HCT116 (cell line): ENCODE results near the gene IGF2BP1. TPM values are rescaled to one million over a fixed set of nuclear protein-coding genes. Genes with fewer than 3 reads are reported as not detected.

ENCODE experiments used
- ATAC-seq: fragments of 200-7000 bp; cut with Tn5 transposase; 2 replicates; pipeline ENCODE4 v1.9.1; 2020; ENCODE audit warnings: mild to moderate bottlenecking, moderate library complexity
- BruUV-seq: library from RNA; stranded (reverse); fragments of 400-500 nt; replicated peaks from 2 replicates; lab custom pipeline; 2021; lab: Mats Ljungman, UMichigan
- CTCF ChIA-PET: fragments of 300-600 bp; sonication (Branson Sonifier 250); formaldehyde crosslinking; loops from one replicate; lab custom pipeline; 2021; ENCODE audit warnings: antibody characterized with exemption; lab: Charles Lee
- POLR2A ChIA-PET: fragments of 300-600, 350-600 bp; sonication (Branson Sonifier 250); formaldehyde crosslinking; loops from one replicate; lab custom pipeline; 2021; ENCODE audit warnings: antibody characterized with exemption; lab: Charles Lee
- RAD21 ChIA-PET, 2 experiments: fragments of 300-600 bp; sonication (Branson Sonifier 250); formaldehyde crosslinking; loops; one replicate each; lab custom pipeline; 2023; ENCODE audit warnings: low total read pairs in 2 of 2; ENCODE audit not compliant: uncharacterized antibody in 2 of 2, unreplicated experiment in 2 of 2, low non-redundant PET in 1 of 2; lab: Charles Lee
- DNase-seq: peaks from one replicate; pipeline ENCODE4 v3.0.0-alpha.2; 2010; ENCODE audit warnings: low read depth, low spot score
- H2AFZ ChIP-seq: fragments of 200-600 bp; shearing (Covaris generic), sonication (generic); 2 replicates; pipeline ENCODE4 v1.6.1; 2017; ENCODE audit warnings: low read depth, mixed run types, mixed read lengths, antibody characterized with exemption, low read length; ENCODE audit not compliant: poor library complexity, severe bottlenecking
- H3K27ac ChIP-seq: 2 replicates; pipeline ENCODE4 v1.5.1; 2012; ENCODE audit warnings: low read depth, low read length
- H3K27me3 ChIP-seq: fragments of 200-600 bp; sonication (generic); 2 replicates; pipeline ENCODE4 v1.6.1; 2016; ENCODE audit warnings: mixed run types, low read length, mixed read lengths; ENCODE audit not compliant: insufficient read depth
- H3K36me3 ChIP-seq, 2 experiments: fragments of 200-500 bp in 1 of 2; fragments of 200-600 bp in 1 of 2; sonication (Bioruptor generic) in 1 of 2; sonication (generic) in 1 of 2; 2 replicates each; pipeline versions ENCODE4 v1.5.1 to v1.6.1; 2014 to 2016; ENCODE audit warnings: low read length in 2 of 2, inconsistent platforms in 1 of 2, mixed read lengths in 1 of 2, mixed run types in 1 of 2; ENCODE audit not compliant: insufficient read depth in 2 of 2, control insufficient read depth in 1 of 2
- H3K4me1 ChIP-seq, 2 experiments: fragments of 200-600 bp in 1 of 2; sonication (generic) in 1 of 2; 2 replicates each; pipeline versions ENCODE4 v1.5.1 to v1.6.1; 2012 to 2017; ENCODE audit warnings: low read length in 2 of 2, inconsistent platforms in 1 of 2, mild to moderate bottlenecking in 1 of 2, mixed read lengths in 1 of 2, mixed run types in 1 of 2, moderate library complexity in 1 of 2; ENCODE audit not compliant: insufficient read depth in 2 of 2, control insufficient read depth in 1 of 2
- H3K4me2 ChIP-seq: fragments of 200-600 bp; sonication (generic); 2 replicates; pipeline ENCODE4 v1.6.1; 2017; ENCODE audit warnings: mixed run types, low read length, mixed read lengths
- H3K4me3 ChIP-seq, 2 experiments: fragments of 200-600 bp in 1 of 2; sonication (generic) in 1 of 2; replicated peaks in 1 of 2; 2 replicates each; pipeline ENCODE4 v1.5.1; 2011 to 2016; ENCODE audit warnings: low read length in 2 of 2, control low read depth in 1 of 2, low read depth in 1 of 2, mild to moderate bottlenecking in 1 of 2, mixed read lengths in 1 of 2, mixed run types in 1 of 2
- H3K79me2 ChIP-seq: fragments of 200-600 bp; sonication (generic); 2 replicates; pipeline ENCODE4 v1.6.1; 2017; ENCODE audit warnings: mild to moderate bottlenecking, mixed run types, low read length, moderate library complexity, mixed read lengths; ENCODE audit not compliant: insufficient read depth
- H3K9ac ChIP-seq: fragments of 200-600 bp; sonication (generic); 2 replicates; pipeline ENCODE4 v1.6.1; 2016; ENCODE audit warnings: low read length, mixed read lengths
- H3K9me2 ChIP-seq: fragments of 200-600 bp; sonication (generic), shearing (Covaris generic); 2 replicates; pipeline ENCODE4 v1.6.1; 2017; ENCODE audit warnings: mixed run types, mild to moderate bottlenecking, moderate library complexity; ENCODE audit not compliant: insufficient read depth
- H3K9me3 ChIP-seq, 2 experiments: fragments of 200-500 bp in 1 of 2; fragments of 200-600 bp in 1 of 2; sonication (Bioruptor generic) in 1 of 2; sonication (generic) in 1 of 2; 2 replicates each; pipeline ENCODE4 v1.6.1; 2014 to 2017; ENCODE audit warnings: low read length in 2 of 2, mixed read lengths in 2 of 2, inconsistent platforms in 1 of 2, low read depth in 1 of 2, mild to moderate bottlenecking in 1 of 2, mixed run types in 1 of 2, moderate library complexity in 1 of 2; ENCODE audit not compliant: control insufficient read depth in 1 of 2, insufficient read depth in 1 of 2
- H4K20me1 ChIP-seq: fragments of 200-600 bp; sonication (generic), shearing (Covaris generic); 2 replicates; pipeline ENCODE4 v1.6.1; 2017; ENCODE audit warnings: mixed run types, mild to moderate bottlenecking, moderate library complexity; ENCODE audit not compliant: insufficient read depth
- CTCF ChIP-seq, 3 experiments: fragments of 200-600 bp in 1 of 3; sonication (generic) in 1 of 3; IDR thresholded peaks in 2 of 3; conservative IDR thresholded peaks in 1 of 3; 2 replicates each; pipeline ENCODE4 v1.5.1; 2012 to 2017; ENCODE audit warnings: low read depth in 2 of 3, low read length in 2 of 3, antibody characterized with exemption in 1 of 3, borderline replicate concordance in 1 of 3, control low read depth in 1 of 3, mild to moderate bottlenecking in 1 of 3, mixed read lengths in 1 of 3, mixed run types in 1 of 3, moderate library complexity in 1 of 3; ENCODE audit not compliant: insufficient read depth in 1 of 3
- EGR1 ChIP-seq: IDR thresholded peaks from 2 replicates; pipeline ENCODE4 v1.6.1; 2012; ENCODE audit warnings: low read depth
- EZH2phosphoT487 ChIP-seq: fragments of 200-600 bp; IDR thresholded peaks from 2 replicates; pipeline ENCODE4 v1.6.1; 2018; ENCODE audit warnings: antibody characterized with exemption, borderline replicate concordance
- JUND ChIP-seq: IDR thresholded peaks from 2 replicates; pipeline ENCODE4 v1.6.1; 2012
- POLR2A ChIP-seq: IDR thresholded peaks from 2 replicates; pipeline ENCODE4 v1.7.0; 2011; ENCODE audit warnings: borderline replicate concordance; ENCODE audit not compliant: insufficient read depth, insufficient read length; ENCODE audit errors: extremely low read depth
- SP1 ChIP-seq: IDR thresholded peaks from 2 replicates; pipeline ENCODE4 v1.6.1; 2012; ENCODE audit warnings: low read depth
- SRF ChIP-seq: IDR thresholded peaks from 2 replicates; pipeline ENCODE4 v1.6.1; 2012; ENCODE audit warnings: low read depth
- TCF7L2 ChIP-seq: IDR thresholded peaks from 2 replicates; pipeline ENCODE4 v1.7.0; 2011; ENCODE audit warnings: borderline replicate concordance, inconsistent platforms; ENCODE audit not compliant: insufficient read depth, insufficient read length; ENCODE audit errors: extremely low read depth
- YY1 ChIP-seq: IDR thresholded peaks from 2 replicates; pipeline ENCODE4 v1.6.1; 2011; ENCODE audit warnings: low read length, low read depth, moderate library complexity, mild to moderate bottlenecking; ENCODE audit not compliant: insufficient replicate concordance; ENCODE audit errors: extremely low read depth
- intact Hi-C: fragments of 100-400 bp; cut with micrococcal nuclease; formaldehyde crosslinking; loops from 2 replicates; pipeline ENCODE4 v1.10.0; 2022
- total RNA-seq: library from RNA; stranded (reverse); gene quantifications from one replicate; pipeline ENCODE4 v1.2.1, GENCODE V29; 2021; ENCODE audit not compliant: unreplicated experiment
- TF ChIP-seq, protein P1 (sequence below): IDR thresholded peaks from 2 replicates; pipeline ENCODE4 v1.6.1; 2011; ENCODE audit warnings: mild to moderate bottlenecking, low read length, moderate library complexity; ENCODE audit not compliant: insufficient replicate concordance; ENCODE audit errors: extremely low read depth

Gene IGF2BP1
- total RNA-seq, 1 experiment from 2014 or later: 0.91 TPM

GRCh38 chr17:49086316-49086605 lies 89.1 kb downstream of the IGF2BP1 start:
- Histone ChIP-seq H3K9ac (no peak overlapping the region), H2AFZ (no peak overlapping the region), H3K9me3 (no peaks in the 10 kb centered on the region), H3K36me3 (no peaks in the 10 kb centered on the region), H3K9me2 (no peaks in the 10 kb centered on the region), H3K27me3 (no peaks in the 10 kb centered on the region; the same call in 1 of the 2 replicates), H4K20me1 (no peaks in the 10 kb centered on the region), H3K79me2 (no peaks in the 10 kb centered on the region), H3K4me3 (no peak overlapping the region), H3K4me2 (no peak overlapping the region), H3K4me1 (no peaks in the 10 kb centered on the region), H3K27ac (no peak overlapping the region)
- intact Hi-C loops: no loop called here
- ATAC-seq: no peak
- RAD21 ChIA-PET: no interaction called here
- POLR2A ChIA-PET: no interaction called here
- CTCF ChIA-PET: no interaction called here
- TF ChIP-seq EZH2phosphoT487: no peak
- no peak for TF ChIP-seq TCF7L2
- TF ChIP-seq SP1: no peak
- TF ChIP-seq YY1: no peak
- TF ChIP-seq EGR1: no peak
- no peak for TF ChIP-seq CTCF (IDR thresholded peaks at IDR 0.05 in 2 of 3, conservative IDR thresholded peaks at IDR 0.05 in 1 of 3; ENCODE audit: borderline replicate concordance in 1 of 3, insufficient read depth in 1 of 3, low read depth in 2 of 3, low read length in 2 of 3)
- DNase-seq: no peak
- BruUV-seq: no TSS peak

- ChIA-PET CTCF (no interaction called here), RAD21 (no interaction called here), POLR2A (no interaction called here)
- no peaks in the 10 kb centered on the region for H4K20me1 ChIP-seq
- no peak overlapping the region for H3K9ac ChIP-seq
- H2AFZ ChIP-seq: no peak overlapping the region
- no peaks in the 10 kb centered on the region for H3K9me3 ChIP-seq
- H3K4me1 ChIP-seq: no peaks in the 10 kb centered on the region
- no peak overlapping the region for H3K27ac ChIP-seq
- BruUV-seq: no TSS peak
- no peaks in the 10 kb centered on the region for H3K9me2 ChIP-seq
- no peak overlapping the region for H3K4me2 ChIP-seq
- no peaks in the 10 kb centered on the region; the same call in 1 of the 2 replicates for H3K27me3 ChIP-seq
- no peaks in the 10 kb centered on the region for H3K36me3 ChIP-seq
- no peak overlapping the region for H3K4me3 ChIP-seq
- ATAC-seq (no peak), DNase-seq (no peak)
- intact Hi-C loops: no loop called here
- H3K79me2 ChIP-seq: no peaks in the 10 kb centered on the region
- TF ChIP-seq JUND (no peak), POLR2A (no peak), YY1 (no peak), SRF (no peak), CTCF (IDR thresholded peaks at IDR 0.05 in 2 of 3, conservative IDR thresholded peaks at IDR 0.05 in 1 of 3; ENCODE audit: borderline replicate concordance in 1 of 3, insufficient read depth in 1 of 3, low read depth in 2 of 3, low read length in 2 of 3) (no peak)
- TF ChIP-seq, protein P1, sequence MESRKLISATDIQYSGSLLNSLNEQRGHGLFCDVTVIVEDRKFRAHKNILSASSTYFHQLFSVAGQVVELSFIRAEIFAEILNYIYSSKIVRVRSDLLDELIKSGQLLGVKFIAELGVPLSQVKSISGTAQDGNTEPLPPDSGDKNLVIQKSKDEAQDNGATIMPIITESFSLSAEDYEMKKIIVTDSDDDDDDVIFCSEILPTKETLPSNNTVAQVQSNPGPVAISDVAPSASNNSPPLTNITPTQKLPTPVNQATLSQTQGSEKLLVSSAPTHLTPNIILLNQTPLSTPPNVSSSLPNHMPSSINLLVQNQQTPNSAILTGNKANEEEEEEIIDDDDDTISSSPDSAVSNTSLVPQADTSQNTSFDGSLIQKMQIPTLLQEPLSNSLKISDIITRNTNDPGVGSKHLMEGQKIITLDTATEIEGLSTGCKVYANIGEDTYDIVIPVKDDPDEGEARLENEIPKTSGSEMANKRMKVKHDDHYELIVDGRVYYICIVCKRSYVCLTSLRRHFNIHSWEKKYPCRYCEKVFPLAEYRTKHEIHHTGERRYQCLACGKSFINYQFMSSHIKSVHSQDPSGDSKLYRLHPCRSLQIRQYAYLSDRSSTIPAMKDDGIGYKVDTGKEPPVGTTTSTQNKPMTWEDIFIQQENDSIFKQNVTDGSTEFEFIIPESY: no peak
Measured at GRCh38 chr17:49086649-49087048, 89.5 kb downstream of the IGF2BP1 start.
